ENCODE data around the gene BBS9.

DNA sequence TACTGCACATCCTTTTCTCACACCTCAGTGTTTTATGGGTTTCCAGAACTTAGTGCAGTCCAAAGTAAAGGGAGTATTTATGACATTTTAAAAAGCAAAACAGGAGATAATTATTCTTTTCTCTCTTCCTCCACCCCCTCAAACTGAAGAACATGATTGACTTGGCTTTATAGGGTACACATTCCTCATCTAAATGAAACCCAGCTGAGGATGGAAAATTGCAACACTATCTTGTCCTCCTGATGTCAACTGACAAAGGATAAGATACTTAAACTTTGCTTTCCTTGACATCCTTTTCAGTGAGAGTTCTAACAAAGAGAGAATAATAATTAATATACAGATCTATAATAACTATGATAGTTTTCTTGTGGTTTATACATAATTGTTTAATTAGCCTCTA lies 299.1 kb downstream of the BBS9 start:
- TF ChIP-seq, protein P1, sequence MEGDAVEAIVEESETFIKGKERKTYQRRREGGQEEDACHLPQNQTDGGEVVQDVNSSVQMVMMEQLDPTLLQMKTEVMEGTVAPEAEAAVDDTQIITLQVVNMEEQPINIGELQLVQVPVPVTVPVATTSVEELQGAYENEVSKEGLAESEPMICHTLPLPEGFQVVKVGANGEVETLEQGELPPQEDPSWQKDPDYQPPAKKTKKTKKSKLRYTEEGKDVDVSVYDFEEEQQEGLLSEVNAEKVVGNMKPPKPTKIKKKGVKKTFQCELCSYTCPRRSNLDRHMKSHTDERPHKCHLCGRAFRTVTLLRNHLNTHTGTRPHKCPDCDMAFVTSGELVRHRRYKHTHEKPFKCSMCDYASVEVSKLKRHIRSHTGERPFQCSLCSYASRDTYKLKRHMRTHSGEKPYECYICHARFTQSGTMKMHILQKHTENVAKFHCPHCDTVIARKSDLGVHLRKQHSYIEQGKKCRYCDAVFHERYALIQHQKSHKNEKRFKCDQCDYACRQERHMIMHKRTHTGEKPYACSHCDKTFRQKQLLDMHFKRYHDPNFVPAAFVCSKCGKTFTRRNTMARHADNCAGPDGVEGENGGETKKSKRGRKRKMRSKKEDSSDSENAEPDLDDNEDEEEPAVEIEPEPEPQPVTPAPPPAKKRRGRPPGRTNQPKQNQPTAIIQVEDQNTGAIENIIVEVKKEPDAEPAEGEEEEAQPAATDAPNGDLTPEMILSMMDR (conservative IDR thresholded peaks at IDR 0.05; ENCODE audit: low read depth, low read length) = no peak
- TF ChIP-seq EZH2 (IDR thresholded peaks at IDR 0.05; ENCODE audit: low read length, unreplicated experiment) = no peak
- no peak for TF ChIP-seq EZH2phosphoT487 (IDR thresholded peaks at IDR 0.05; ENCODE audit: borderline replicate concordance, low read length)
